Ascending aorta (tissue), 2 donors: ENCODE data around the gene PRPSAP2. TPM values are rescaled to one million over a fixed set of nuclear protein-coding genes. Genes with fewer than 3 reads are reported as not detected.
A peak's percentile ranks its signal among the peaks of the same experiment; 100 is the strongest.

Experiments
- DNase-seq, 2 donors: peaks; one replicate each; pipeline ENCODE4 v3.0.0-alpha.2; 2019; ENCODE audit warnings: low spot score in 2 of 2
- H3K27ac ChIP-seq, 2 donors: fragments of 200-600 bp; sonication (generic); one replicate each; pipeline ENCODE4 v1.5.1; 2016 to 2017; ENCODE audit warnings: mild to moderate bottlenecking in 1 of 2
- H3K27me3 ChIP-seq: fragments of 200-600 bp; sonication (generic); one replicate; pipeline ENCODE4 v1.5.1; 2017
- H3K36me3 ChIP-seq, 2 donors: fragments of 200-600 bp; sonication (generic); one replicate each; pipeline ENCODE4 v1.5.1; 2016
- H3K4me1 ChIP-seq, 2 donors: fragments of 200-600 bp; sonication (generic); one replicate each; pipeline ENCODE4 v1.5.1; 2016 to 2017; ENCODE audit warnings: mild to moderate bottlenecking in 1 of 2
- H3K4me3 ChIP-seq, 2 donors: fragments of 200-600 bp; sonication (generic); one replicate each; pipeline ENCODE4 v1.5.1; 2016 to 2017; ENCODE audit warnings: mild to moderate bottlenecking in 1 of 2
- H3K9me3 ChIP-seq, 2 donors: fragments of 200-600 bp; sonication (generic); one replicate each; pipeline ENCODE4 v1.5.1; 2016
- intact Hi-C: fragments of 100-400 bp; cut with DNase I; formaldehyde crosslinking; loops from one replicate; pipeline ENCODE4 v1.15.1; 2023
- total RNA-seq: library from RNA; depleted of rRNA; stranded (reverse); fragments of >200 nt; gene quantifications from one replicate; pipeline ENCODE4 v1.1.0, GENCODE V29; 2016
- TF ChIP-seq, protein P1 (sequence below), 3 experiments: fragments of 200-600 bp in 2 of 3; fragments of 450-650 bp in 1 of 3; sonication (generic) in 2 of 3; IDR thresholded peaks; one replicate each; pipeline ENCODE4 v1.5.1; 2016 to 2019; ENCODE audit warnings: antibody characterized with exemption in 3 of 3, mild to moderate bottlenecking in 1 of 3, moderate library complexity in 1 of 3

PRPSAP2 gene
- total RNA-seq, 1 donor from 2014 or later = 3.4 TPM

DNA sequence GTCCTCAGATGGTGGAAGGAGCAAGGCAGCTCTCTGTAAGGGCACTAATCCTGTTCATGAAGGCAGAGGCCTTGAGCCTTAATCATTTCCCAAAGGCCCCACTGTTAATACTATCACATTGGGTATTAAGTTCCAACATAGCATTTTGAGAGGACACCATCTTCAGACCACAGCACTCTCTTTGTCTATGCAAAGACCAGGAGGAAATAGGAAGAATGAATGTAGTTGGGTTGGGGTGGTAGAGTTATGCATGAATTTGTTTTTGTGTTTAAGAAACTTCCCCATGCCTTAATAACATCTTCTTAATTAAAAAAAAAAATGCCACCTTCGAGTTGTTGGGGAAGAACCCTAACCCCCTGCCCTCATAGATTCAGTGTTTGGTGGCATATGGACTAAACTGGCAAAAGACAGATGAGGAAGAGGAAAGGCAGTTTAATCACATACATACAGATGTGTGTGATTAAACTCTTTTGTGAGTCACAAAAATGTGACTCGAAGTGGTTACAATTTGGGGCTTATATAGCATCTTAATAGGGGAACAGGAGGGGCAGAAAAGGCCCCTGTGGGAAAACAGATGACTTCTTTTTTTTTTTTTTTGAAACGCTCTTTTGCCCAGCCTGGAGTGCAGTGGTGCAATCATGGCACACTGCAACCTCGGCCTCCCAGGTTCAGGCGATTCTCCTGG is 59.0 kb downstream of the PRPSAP2 start:
- intact Hi-C loops = no loop called here
- H3K27me3 ChIP-seq = no peaks in the 10 kb centered on the region
- no peak overlapping the region for H3K27ac ChIP-seq
- H3K4me3 ChIP-seq = no peak overlapping the region
- H3K9me3 ChIP-seq = no peaks in the 10 kb centered on the region
- no peak for DNase-seq
- H3K36me3 ChIP-seq = peaks cover 25 to 30% of the 10 kb centered on the region in 2 donors
- peaks cover 0 to 10% of the 10 kb centered on the region in 2 donors for H3K4me1 ChIP-seq
- TF ChIP-seq, protein P1, sequence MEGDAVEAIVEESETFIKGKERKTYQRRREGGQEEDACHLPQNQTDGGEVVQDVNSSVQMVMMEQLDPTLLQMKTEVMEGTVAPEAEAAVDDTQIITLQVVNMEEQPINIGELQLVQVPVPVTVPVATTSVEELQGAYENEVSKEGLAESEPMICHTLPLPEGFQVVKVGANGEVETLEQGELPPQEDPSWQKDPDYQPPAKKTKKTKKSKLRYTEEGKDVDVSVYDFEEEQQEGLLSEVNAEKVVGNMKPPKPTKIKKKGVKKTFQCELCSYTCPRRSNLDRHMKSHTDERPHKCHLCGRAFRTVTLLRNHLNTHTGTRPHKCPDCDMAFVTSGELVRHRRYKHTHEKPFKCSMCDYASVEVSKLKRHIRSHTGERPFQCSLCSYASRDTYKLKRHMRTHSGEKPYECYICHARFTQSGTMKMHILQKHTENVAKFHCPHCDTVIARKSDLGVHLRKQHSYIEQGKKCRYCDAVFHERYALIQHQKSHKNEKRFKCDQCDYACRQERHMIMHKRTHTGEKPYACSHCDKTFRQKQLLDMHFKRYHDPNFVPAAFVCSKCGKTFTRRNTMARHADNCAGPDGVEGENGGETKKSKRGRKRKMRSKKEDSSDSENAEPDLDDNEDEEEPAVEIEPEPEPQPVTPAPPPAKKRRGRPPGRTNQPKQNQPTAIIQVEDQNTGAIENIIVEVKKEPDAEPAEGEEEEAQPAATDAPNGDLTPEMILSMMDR (IDR thresholded peaks at IDR 0.05) = no peak

DNA sequence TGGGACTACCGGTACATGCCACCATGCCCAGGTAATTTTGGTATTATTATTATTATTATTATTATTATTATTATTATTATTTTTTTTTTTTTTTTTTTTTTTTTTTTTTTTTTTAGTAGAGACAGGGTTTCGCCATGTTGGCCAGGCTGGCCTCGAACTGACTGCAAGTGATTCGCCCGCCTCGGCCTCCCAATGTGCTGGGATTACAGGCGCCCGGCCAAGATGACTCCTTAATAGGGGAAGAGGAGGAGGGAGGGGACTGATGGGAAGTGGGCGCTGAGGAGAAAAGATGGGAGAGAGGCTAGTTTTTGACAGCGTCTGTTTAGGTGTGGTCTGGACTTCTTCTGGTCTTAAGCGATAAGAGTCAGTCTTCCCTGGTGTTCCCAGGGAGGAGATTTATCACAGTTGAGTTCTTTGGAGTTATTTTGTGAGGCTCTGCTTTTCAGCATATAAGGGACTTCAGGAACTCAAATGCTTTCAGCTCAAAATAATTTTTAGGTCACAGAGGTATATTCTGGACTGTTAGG is 59.6 kb downstream of the PRPSAP2 start:
- Histone ChIP-seq H3K36me3 (peaks cover 24% of the 10 kb centered on the region in 2 donors), H3K27me3 (no peaks in the 10 kb centered on the region), H3K4me1 (peaks cover 0 to 10% of the 10 kb centered on the region in 2 donors), H3K27ac (no peak overlapping the region), H3K4me3 (no peak overlapping the region), H3K9me3 (no peaks in the 10 kb centered on the region)
- DNase-seq = no peak
- TF ChIP-seq, protein P1 (IDR thresholded peaks at IDR 0.05) = no peak
- intact Hi-C loops = no loop called here

DNA sequence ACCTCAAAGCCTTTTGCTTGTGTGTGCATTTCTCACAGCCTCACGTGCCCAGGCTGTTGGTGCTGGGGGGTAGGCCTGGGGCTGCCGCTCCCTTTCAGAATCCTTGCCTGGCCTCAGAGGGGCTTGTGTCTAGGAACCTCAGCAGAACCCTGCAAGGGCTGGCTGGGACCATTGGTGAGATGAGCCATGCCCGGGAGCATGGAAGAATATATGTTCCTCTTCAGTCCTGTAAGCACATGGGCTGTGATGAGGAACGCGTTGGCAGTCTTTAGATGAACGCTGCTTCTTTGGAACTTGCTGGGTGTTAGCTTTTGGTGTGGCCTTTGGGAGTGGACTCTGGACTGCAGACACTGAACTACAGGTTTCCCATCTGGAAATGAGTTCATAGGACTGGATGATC is 62.0 kb downstream of the PRPSAP2 start:
- Histone ChIP-seq H3K27me3 (no peaks in the 10 kb centered on the region), H3K9me3 (no peaks in the 10 kb centered on the region), H3K27ac (no peak overlapping the region), H3K36me3 (peaks cover 11 to 30% of the 10 kb centered on the region in 2 donors), H3K4me3 (no peak overlapping the region), H3K4me1 (peaks cover 0 to 10% of the 10 kb centered on the region in 2 donors)
- DNase-seq = no peak
- TF ChIP-seq, protein P1 (IDR thresholded peaks at IDR 0.05) = no peak
- intact Hi-C loops = no loop called here

DNA sequence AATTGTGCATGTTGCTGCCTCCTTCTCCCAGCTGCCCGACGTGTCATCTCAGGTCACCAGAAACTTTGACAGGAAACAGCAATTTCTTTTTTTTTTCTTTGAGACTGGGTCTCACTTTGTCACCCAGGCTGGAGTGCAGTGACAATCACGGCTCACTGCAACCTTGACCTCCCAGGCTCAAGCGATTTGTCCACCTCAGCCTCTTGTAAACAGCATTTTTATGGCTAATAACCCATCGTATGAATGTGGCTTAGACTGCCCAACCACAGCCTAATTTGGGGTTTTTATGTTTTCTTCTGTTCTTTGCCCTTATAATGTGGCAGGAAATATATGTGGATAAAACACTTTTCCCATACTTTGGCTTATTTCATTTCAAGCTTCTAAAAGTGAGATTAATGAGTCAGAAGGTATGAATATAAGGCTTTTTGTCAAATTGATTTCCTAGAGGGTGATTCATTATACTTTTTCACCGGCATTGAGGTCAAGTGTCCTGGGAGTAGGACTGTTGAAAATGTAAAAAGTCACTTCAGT is 63.0 kb downstream of the PRPSAP2 start:
- Histone ChIP-seq H3K36me3 (peaks cover 11 to 31% of the 10 kb centered on the region in 2 donors), H3K4me1 (peaks cover 0 to 10% of the 10 kb centered on the region in 2 donors), H3K9me3 (no peaks in the 10 kb centered on the region), H3K27ac (peak overlapping the region; percentile 34 to 41), H3K4me3 (no peak overlapping the region), H3K27me3 (no peaks in the 10 kb centered on the region)
- DNase-seq = no peak
- TF ChIP-seq, protein P1 (IDR thresholded peaks at IDR 0.05) = no peak
- intact Hi-C loops = no loop called here

DNA sequence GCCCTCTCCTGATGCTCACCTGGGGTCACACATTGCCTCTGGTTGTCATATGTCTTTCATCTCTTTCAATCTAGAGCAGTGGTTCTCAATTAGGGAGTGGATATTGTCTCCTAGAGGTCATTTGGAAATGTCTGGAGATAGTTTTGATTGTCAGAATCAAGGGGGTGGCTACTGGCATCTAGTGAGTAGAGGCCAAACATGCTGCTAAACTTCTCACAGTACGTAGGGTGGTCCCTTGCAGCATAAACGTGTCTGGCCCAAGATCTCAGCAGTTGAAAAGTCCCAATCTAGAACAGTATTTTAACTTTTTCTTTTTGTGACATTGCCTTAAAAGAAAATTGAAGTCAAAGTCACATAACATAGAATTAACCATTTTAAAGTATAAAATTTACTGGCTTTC is 63.6 kb downstream of the PRPSAP2 start:
- TF ChIP-seq, protein P1 (IDR thresholded peaks at IDR 0.05) = no peak
- peaks cover 12 to 26% of the 10 kb centered on the region in 2 donors for H3K36me3 ChIP-seq
- intact Hi-C loops = no loop called here
- no peaks in the 10 kb centered on the region for H3K27me3 ChIP-seq
- DNase-seq = no peak
- H3K4me3 ChIP-seq = no peak overlapping the region
- no peaks in the 10 kb centered on the region for H3K9me3 ChIP-seq
- peaks cover 0 to 10% of the 10 kb centered on the region in 2 donors for H3K4me1 ChIP-seq
- peak overlapping the region in 1 of 2 donors; percentile 41 for H3K27ac ChIP-seq
